GM12872 (cell line): ENCODE measurements around the gene STH.

Source experiments
- TF ChIP-seq, protein P1 (sequence below): IDR thresholded peaks from 3 replicates; pipeline ENCODE4 v1.5.1; 2011; ENCODE audit warnings: low read depth, mild to moderate bottlenecking, low read length, moderate library complexity; ENCODE audit not compliant: insufficient read depth

STH gene

DNA sequence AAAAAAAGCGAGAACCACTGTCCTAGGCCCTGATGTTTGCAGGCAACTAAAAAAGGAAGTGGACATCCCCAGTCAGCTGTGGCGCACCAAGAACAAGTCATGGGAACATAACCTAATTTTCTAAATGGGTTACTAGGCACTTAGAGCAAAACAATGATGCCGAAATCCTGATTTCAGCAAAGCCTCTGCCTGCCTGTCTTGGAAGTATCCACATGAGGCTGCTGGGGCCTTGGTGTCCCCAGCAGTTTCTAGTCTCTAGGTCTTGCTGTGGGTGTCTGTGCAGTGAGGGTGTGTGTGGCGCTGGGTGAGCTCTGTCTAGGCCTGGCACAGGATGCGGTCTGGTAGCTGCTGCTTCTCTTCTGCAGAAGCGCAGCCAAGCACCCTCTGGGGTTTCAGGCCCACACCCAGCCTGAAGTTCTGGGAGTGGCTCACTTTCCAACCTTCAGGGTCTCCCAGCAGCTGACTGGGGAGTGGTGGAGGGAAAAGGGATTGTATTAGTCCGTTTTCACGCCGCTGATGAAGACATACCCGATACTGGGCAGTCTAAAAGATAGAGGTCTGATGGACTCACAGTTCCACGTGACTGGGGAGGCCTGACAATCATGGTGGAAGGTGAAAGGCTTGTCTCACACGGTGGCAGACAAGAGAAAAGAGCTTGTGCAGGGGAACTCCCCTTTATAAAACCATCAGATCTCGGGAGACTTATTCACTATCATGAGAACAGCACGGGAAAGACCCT, 21.1 kb downstream of the STH start:
- TF ChIP-seq, protein P1, sequence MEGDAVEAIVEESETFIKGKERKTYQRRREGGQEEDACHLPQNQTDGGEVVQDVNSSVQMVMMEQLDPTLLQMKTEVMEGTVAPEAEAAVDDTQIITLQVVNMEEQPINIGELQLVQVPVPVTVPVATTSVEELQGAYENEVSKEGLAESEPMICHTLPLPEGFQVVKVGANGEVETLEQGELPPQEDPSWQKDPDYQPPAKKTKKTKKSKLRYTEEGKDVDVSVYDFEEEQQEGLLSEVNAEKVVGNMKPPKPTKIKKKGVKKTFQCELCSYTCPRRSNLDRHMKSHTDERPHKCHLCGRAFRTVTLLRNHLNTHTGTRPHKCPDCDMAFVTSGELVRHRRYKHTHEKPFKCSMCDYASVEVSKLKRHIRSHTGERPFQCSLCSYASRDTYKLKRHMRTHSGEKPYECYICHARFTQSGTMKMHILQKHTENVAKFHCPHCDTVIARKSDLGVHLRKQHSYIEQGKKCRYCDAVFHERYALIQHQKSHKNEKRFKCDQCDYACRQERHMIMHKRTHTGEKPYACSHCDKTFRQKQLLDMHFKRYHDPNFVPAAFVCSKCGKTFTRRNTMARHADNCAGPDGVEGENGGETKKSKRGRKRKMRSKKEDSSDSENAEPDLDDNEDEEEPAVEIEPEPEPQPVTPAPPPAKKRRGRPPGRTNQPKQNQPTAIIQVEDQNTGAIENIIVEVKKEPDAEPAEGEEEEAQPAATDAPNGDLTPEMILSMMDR = no peak

DNA sequence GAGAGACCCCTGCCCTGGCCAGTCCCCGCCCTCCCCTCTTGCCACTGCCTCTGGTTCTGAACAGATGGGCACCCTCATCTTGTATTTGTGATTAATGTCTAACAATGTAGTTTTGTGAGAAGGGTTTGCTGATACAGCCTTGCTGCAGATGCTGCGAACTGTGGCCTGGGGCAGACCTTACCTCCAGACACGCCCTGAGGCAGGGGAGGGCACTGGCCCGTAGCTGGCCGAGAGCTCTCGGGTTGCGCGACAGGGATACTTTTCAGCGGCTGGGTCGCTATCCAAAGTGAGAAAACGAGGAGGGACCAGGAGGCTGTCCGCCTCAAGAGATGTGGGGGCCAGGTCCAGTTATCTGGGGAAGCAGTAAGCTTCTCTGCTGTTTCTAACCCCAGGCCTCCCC, 21.9 kb downstream of the STH start:
- TF ChIP-seq, protein P1 = no peak

DNA sequence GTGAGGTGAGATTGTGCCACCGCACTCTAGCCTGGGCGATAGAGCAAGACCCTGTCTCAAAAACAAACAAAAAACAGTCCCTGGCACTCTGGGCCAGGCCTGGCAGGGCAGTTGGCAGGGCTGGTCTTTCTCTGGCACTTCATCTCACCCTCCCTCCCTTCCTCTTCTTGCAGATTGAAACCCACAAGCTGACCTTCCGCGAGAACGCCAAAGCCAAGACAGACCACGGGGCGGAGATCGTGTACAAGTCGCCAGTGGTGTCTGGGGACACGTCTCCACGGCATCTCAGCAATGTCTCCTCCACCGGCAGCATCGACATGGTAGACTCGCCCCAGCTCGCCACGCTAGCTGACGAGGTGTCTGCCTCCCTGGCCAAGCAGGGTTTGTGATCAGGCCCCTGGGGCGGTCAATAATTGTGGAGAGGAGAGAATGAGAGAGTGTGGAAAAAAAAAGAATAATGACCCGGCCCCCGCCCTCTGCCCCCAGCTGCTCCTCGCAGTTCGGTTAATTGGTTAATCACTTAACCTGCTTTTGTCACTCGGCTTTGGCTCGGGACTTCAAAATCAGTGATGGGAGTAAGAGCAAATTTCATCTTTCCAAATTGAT, 24.8 kb downstream of the STH start:
- TF ChIP-seq, protein P1 = no peak

DNA sequence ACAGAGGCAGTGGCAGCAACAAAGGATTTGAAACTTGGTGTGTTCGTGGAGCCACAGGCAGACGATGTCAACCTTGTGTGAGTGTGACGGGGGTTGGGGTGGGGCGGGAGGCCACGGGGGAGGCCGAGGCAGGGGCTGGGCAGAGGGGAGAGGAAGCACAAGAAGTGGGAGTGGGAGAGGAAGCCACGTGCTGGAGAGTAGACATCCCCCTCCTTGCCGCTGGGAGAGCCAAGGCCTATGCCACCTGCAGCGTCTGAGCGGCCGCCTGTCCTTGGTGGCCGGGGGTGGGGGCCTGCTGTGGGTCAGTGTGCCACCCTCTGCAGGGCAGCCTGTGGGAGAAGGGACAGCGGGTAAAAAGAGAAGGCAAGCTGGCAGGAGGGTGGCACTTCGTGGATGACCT, 25.5 kb downstream of the STH start:
- TF ChIP-seq, protein P1 = no peak

DNA sequence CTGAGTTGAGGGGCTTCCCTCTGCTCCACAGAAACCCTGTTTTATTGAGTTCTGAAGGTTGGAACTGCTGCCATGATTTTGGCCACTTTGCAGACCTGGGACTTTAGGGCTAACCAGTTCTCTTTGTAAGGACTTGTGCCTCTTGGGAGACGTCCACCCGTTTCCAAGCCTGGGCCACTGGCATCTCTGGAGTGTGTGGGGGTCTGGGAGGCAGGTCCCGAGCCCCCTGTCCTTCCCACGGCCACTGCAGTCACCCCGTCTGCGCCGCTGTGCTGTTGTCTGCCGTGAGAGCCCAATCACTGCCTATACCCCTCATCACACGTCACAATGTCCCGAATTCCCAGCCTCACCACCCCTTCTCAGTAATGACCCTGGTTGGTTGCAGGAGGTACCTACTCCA, 26.0 kb downstream of the STH start:
- TF ChIP-seq, protein P1 = no peak

DNA sequence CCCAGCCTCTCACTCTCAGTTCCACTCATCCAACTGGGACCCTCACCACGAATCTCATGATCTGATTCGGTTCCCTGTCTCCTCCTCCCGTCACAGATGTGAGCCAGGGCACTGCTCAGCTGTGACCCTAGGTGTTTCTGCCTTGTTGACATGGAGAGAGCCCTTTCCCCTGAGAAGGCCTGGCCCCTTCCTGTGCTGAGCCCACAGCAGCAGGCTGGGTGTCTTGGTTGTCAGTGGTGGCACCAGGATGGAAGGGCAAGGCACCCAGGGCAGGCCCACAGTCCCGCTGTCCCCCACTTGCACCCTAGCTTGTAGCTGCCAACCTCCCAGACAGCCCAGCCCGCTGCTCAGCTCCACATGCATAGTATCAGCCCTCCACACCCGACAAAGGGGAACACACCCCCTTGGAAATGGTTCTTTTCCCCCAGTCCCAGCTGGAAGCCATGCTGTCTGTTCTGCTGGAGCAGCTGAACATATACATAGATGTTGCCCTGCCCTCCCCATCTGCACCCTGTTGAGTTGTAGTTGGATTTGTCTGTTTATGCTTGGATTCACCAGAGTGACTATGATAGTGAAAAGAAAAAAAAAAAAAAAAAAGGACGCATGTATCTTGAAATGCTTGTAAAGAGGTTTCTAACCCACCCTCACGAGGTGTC, 26.6 kb downstream of the STH start:
- TF ChIP-seq, protein P1 = no peak

DNA sequence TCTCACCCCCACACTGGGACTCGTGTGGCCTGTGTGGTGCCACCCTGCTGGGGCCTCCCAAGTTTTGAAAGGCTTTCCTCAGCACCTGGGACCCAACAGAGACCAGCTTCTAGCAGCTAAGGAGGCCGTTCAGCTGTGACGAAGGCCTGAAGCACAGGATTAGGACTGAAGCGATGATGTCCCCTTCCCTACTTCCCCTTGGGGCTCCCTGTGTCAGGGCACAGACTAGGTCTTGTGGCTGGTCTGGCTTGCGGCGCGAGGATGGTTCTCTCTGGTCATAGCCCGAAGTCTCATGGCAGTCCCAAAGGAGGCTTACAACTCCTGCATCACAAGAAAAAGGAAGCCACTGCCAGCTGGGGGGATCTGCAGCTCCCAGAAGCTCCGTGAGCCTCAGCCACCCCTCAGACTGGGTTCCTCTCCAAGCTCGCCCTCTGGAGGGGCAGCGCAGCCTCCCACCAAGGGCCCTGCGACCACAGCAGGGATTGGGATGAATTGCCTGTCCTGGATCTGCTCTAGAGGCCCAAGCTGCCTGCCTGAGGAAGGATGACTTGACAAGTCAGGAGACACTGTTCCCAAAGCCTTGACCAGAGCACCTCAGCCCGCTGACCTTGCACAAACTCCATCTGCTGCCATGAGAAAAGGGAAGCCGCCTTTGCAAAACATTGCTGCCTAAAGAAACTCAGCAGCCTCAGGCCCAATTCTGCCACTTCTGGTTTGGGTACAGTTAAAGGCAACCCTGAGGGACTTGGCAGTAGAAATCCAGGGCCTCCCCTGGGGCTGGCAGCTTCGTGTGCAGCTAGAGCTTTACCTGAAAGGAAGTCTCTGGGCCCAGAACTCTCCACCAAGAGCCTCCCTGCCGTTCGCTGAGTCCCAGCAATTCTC, 27.4 kb downstream of the STH start:
- TF ChIP-seq, protein P1 = no peak
